Measurements from ENCODE around the gene ACTG1.

- no peak for TF ChIP-seq CTCF (IDR thresholded peaks at IDR 0.05)
- TF ChIP-seq EZH2 (IDR thresholded peaks at IDR 0.05): no peak
- no peak for TF ChIP-seq EZH2phosphoT487 (IDR thresholded peaks at IDR 0.05)
These were observed 43.9 kb downstream of the ACTG1 start for GRCh38 chr17:81468770-81469121.
